ENCODE results near the gene CCDC27. TPM values are rescaled to one million over a fixed set of nuclear protein-coding genes. Genes with fewer than 3 reads are reported as not detected.

Gene CCDC27
- total RNA-seq, 1 donor from 2014 or later: 0.08 TPM

DNA sequence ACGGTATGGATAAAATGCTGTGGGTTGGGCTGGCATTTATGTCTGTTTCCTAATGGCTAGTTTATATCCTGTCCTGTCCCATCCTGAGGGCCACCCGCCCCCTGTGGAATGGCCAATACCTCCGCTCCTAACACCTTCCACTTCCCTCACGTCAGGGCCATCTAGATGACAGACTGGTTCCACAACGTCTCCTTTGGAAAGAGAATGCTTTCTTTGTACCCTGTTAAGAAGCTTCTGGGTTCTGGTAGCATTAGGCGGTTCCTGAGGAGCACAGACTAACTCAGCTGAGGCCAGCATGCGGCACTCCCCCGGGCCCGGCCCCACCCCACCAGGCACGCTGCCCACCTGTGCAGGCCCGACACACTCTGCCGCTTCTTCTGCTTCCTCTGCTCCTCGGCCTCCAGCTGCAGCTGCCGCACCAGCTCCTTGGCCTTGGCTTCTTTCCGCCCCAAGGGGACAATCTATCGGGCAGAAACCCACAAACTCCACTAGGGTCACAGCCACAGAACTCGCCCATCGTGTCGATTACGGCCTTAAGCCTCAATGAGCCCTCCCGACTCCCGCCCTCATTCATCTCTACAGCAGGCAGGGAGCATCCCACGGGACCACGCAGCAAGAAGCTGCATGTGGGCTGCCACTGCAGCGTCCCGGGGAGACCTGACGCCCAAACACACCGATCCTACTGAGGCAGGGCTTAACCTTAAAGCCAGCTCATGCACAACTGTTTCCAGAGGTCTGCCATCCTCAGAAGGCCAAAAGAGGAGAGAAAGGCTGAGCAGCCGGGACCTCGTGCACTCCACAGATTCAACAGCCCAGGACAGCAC, 31.6 kb downstream of the CCDC27 start:
- no peak for DNase-seq
- Histone ChIP-seq H3K27me3 (ENCODE audit: low read depth) (no peaks in the 10 kb centered on the region), H3K9me3 (replicated peaks) (no peaks in the 10 kb centered on the region), H3K4me3 (no peak overlapping the region), H3K27ac (replicated peaks) (no peak overlapping the region), H3K4me1 (peaks cover 16% of the 10 kb centered on the region), H3K36me3 (peaks cover 96% of the 10 kb centered on the region)
- TF ChIP-seq, protein P1, sequence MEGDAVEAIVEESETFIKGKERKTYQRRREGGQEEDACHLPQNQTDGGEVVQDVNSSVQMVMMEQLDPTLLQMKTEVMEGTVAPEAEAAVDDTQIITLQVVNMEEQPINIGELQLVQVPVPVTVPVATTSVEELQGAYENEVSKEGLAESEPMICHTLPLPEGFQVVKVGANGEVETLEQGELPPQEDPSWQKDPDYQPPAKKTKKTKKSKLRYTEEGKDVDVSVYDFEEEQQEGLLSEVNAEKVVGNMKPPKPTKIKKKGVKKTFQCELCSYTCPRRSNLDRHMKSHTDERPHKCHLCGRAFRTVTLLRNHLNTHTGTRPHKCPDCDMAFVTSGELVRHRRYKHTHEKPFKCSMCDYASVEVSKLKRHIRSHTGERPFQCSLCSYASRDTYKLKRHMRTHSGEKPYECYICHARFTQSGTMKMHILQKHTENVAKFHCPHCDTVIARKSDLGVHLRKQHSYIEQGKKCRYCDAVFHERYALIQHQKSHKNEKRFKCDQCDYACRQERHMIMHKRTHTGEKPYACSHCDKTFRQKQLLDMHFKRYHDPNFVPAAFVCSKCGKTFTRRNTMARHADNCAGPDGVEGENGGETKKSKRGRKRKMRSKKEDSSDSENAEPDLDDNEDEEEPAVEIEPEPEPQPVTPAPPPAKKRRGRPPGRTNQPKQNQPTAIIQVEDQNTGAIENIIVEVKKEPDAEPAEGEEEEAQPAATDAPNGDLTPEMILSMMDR (IDR thresholded peaks at IDR 0.05; ENCODE audit: borderline replicate concordance): no peak
- intact Hi-C loops (cut with micrococcal nuclease): no loop called here

DNA sequence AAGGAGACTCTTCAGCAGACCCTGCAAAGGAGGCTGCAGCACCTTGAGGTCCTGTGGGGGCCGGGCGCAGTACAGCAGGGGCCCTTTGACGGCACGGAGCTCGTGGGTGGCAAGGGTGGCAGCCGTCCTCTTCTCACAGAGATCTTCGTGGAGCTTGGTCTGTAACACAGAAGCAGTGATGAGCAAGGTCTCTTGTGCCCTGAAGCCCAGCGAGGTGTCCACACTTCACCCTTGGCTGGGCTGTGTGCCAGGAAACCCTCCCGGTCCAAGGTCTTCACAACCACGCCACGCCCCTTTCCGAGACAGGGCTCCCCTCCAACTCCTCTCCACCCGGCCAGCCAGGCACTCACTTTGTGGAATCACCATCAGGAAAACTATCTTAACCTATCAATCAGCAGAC, 32.8 kb downstream of the CCDC27 start:
- Histone ChIP-seq H3K27ac (replicated peaks) (no peak overlapping the region), H3K9me3 (replicated peaks) (no peaks in the 10 kb centered on the region), H3K36me3 (peaks cover 84% of the 10 kb centered on the region), H3K4me1 (peaks cover 24% of the 10 kb centered on the region), H3K27me3 (ENCODE audit: low read depth) (no peaks in the 10 kb centered on the region), H3K4me3 (no peak overlapping the region)
- no peak for DNase-seq
- intact Hi-C loops (cut with micrococcal nuclease): no loop called here
- TF ChIP-seq, protein P1 (IDR thresholded peaks at IDR 0.05; ENCODE audit: borderline replicate concordance): no peak

DNA sequence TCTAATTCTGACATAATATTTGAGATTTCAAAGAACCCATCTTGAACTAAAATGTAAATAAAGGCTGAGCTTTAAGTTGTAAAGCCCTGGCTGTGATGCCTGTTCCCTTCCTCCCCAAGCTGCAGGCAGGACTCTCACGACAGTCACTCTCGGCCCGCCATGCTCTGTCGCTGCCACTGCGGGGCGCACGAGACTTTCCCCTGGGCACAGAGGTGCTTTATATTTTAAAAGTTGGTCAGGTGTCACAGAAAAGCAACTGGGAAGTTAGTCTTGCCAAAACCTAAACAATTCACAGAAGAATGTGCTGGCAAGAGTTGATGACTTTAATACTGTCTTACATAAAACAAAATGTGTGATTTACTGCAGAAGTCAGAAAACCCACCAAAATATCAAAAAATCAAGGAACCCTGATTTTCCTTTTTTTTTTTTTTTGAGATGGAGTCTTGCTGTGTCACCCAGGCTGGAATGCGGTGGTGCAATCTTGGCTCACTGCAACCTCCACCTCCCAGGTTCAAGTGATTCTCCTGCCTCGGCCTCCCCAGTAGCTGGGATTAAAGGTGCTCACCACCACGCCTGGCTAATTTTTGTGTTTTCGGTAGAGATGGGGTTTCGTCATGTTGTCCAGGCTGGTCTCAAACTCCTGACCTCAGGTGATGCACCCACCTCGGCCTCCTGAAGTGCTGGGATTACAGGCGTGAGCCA, 33.4 kb downstream of the CCDC27 start:
- Histone ChIP-seq H3K27me3 (ENCODE audit: low read depth) (no peaks in the 10 kb centered on the region), H3K9me3 (replicated peaks) (no peaks in the 10 kb centered on the region), H3K36me3 (peaks cover 79% of the 10 kb centered on the region), H3K4me3 (no peak overlapping the region), H3K27ac (replicated peaks) (no peak overlapping the region), H3K4me1 (peaks cover 30% of the 10 kb centered on the region)
- intact Hi-C loops (cut with micrococcal nuclease): no loop called here
- DNase-seq: no peak
- TF ChIP-seq, protein P1 (IDR thresholded peaks at IDR 0.05; ENCODE audit: borderline replicate concordance): peak; percentile 15

DNA sequence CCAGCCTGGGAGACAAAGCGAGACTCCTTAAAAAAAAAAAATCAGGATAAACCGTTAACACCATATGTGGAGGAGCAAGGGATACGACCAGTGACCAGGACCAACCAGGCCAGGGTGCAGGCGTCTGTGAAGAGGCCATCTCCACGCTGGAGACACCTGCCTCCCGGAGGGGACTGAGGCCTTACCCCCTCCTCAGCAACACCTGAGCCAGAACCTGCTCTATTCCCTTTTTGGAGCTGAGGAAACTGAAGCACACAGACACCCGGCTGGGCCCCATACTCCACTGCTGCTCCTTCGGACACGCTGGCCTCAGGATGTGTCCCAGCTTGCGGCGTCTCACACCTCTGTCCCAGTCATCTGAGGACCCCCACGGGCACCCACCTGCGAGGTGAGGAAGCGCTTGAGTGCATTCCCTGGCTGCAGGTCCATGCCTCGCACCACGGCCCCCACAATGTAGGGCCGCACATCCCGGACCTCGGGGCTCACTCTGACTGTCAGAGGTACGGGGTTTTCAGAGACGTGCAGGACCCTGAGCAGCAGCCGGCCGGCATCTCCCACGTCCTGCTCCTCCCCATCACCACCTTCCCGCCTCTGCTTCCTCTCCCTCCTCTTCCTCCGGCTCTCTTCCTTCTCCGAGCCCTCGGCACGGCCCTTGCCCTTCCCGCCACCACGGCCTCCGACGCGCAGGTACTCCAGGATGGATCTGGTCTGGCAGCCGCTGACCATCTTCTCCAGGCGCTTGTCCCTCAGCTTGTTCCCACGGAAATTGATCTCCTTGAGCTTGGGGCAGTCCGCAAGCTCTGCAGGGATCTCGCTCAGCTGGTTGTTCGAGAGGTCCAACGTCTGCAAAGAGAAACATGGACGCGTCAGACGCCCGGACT, 34.5 kb downstream of the CCDC27 start:
- no peaks in the 10 kb centered on the region for H3K9me3 ChIP-seq (replicated peaks)
- TF ChIP-seq, protein P1 (IDR thresholded peaks at IDR 0.05; ENCODE audit: borderline replicate concordance): no peak
- H3K27ac ChIP-seq (replicated peaks): no peak overlapping the region
- peaks cover 39% of the 10 kb centered on the region for H3K4me1 ChIP-seq
- peaks cover 68% of the 10 kb centered on the region for H3K36me3 ChIP-seq
- intact Hi-C loops (cut with micrococcal nuclease): no loop called here
- H3K27me3 ChIP-seq (ENCODE audit: low read depth): no peaks in the 10 kb centered on the region
- H3K4me3 ChIP-seq: no peak overlapping the region
- DNase-seq: no peak

DNA sequence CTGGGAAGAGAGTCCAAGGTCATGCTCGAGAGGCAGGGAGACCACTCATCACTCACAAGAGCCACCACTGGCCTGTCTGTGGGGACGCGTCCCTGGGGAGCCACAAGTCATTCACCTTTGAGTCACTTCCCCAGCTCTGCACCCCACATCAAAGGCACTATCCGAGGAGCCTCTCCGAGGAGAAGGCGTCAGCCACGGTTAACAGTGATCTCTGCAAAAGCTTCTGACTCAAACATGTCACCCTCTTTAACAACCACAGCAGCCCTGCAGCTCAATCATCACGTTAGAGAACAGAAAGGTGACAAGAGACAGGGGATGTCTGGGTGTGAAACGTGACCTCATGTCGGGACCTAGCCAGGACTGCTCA, 35.1 kb downstream of the CCDC27 start:
- H3K4me1 ChIP-seq: peaks cover 40% of the 10 kb centered on the region
- TF ChIP-seq, protein P1 (IDR thresholded peaks at IDR 0.05; ENCODE audit: borderline replicate concordance): no peak
- no peak for DNase-seq
- H3K36me3 ChIP-seq: peaks cover 67% of the 10 kb centered on the region
- intact Hi-C loops (cut with micrococcal nuclease): no loop called here
- H3K9me3 ChIP-seq (replicated peaks): no peaks in the 10 kb centered on the region
- H3K27ac ChIP-seq (replicated peaks): no peak overlapping the region
- no peak overlapping the region for H3K4me3 ChIP-seq
- H3K27me3 ChIP-seq (ENCODE audit: low read depth): no peaks in the 10 kb centered on the region

All from left ventricle myocardium inferior (tissue), 1 donor.